ENCODE data around the gene PTBP3.

Gene PTBP3

DNA sequence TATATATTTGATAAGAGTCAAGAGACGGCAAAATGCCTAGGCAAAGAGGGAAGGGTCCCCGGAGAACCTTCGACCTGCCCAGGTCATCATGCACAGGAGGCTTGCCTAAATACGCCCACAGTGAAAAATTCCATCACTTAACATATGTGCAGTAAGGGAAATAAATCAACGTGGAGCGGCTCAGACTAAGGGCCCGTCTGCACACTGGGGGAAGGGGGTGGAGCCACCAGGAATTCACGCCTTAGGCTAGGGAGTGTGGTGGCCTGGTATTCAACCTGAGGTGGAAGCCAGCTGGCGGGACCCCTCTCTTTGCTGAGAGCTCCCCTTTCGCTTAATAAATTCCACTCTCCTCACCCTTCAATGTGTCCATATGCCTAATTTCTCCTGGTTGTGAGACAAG lies 8.3 kb downstream of the PTBP3 start:
- H3K27ac ChIP-seq (ENCODE audit: low read depth in 2 of 2, low read length in 2 of 2) = no peak overlapping the region
- H3K27me3 ChIP-seq (ENCODE audit: control insufficient read depth in 2 of 2, insufficient read depth in 2 of 2, low read length in 2 of 2) = no peaks in the 10 kb centered on the region
- peaks cover 10 to 19% of the 10 kb centered on the region in 2 donors for H3K4me1 ChIP-seq (ENCODE audit: control insufficient read depth in 2 of 2, insufficient read depth in 2 of 2, low read length in 2 of 2)

DNA sequence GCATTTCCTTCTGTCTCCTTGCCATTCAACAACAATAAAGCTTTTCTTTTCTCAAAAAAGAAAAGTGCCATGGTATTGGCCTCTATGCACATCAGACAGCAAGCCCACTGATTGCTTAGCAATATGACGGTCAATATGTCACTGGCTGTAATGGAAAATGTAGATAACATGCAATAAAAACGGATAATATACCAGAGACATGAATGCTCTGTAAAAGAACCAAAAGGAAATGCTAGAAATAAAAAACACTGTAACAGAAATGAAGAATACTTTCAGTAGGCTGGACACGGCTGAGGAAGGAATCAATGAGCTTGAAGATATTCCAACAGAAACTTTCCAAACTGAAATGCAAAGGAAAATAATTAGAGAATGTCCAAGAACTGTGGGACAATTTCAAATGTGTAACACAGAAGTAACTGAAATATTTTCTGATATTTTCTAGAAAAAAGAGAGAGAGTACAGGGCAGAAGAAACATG lies 10.0 kb downstream of the PTBP3 start:
- no peak overlapping the region for H3K27ac ChIP-seq (ENCODE audit: low read depth in 2 of 2, low read length in 2 of 2)
- H3K9me3 ChIP-seq (ENCODE audit: control insufficient read depth in 2 of 2, low read length in 2 of 2) = no peaks in the 10 kb centered on the region
- no peak overlapping the region for H3K9ac ChIP-seq (ENCODE audit: low read depth in 1 of 2, low read length in 2 of 2)
- H3K27me3 ChIP-seq (ENCODE audit: control insufficient read depth in 2 of 2, insufficient read depth in 2 of 2, low read length in 2 of 2) = no peaks in the 10 kb centered on the region
- no peak overlapping the region for H3K4me3 ChIP-seq (ENCODE audit: low read length in 2 of 2)
- no peaks in the 10 kb centered on the region for H3K36me3 ChIP-seq (ENCODE audit: control insufficient read depth in 2 of 2, insufficient read depth in 2 of 2, low read length in 2 of 2)
- H3K4me1 ChIP-seq (ENCODE audit: control insufficient read depth in 2 of 2, insufficient read depth in 2 of 2, low read length in 2 of 2) = peaks cover 8 to 18% of the 10 kb centered on the region in 2 donors

More for the DNA sequence above, 8.3 kb downstream of the PTBP3 start:
- Histone ChIP-seq H3K36me3 (ENCODE audit: control insufficient read depth in 2 of 2, insufficient read depth in 2 of 2, low read length in 2 of 2) (no peaks in the 10 kb centered on the region), H3K4me3 (ENCODE audit: low read length in 2 of 2) (no peak overlapping the region), H3K9me3 (ENCODE audit: control insufficient read depth in 2 of 2, low read length in 2 of 2) (no peaks in the 10 kb centered on the region), H3K9ac (ENCODE audit: low read depth in 1 of 2, low read length in 2 of 2) (no peak overlapping the region)

GRCh38 chr9:112322701-112323377 lies 10.6 kb downstream of the PTBP3 start:
- Histone ChIP-seq H3K36me3 (ENCODE audit: control insufficient read depth in 2 of 2, insufficient read depth in 2 of 2, low read length in 2 of 2) (no peaks in the 10 kb centered on the region), H3K9me3 (ENCODE audit: control insufficient read depth in 2 of 2, low read length in 2 of 2) (no peaks in the 10 kb centered on the region), H3K27ac (ENCODE audit: low read depth in 2 of 2, low read length in 2 of 2) (no peak overlapping the region), H3K4me3 (ENCODE audit: low read length in 2 of 2) (no peak overlapping the region), H3K4me1 (ENCODE audit: control insufficient read depth in 2 of 2, insufficient read depth in 2 of 2, low read length in 2 of 2) (peaks cover 3 to 13% of the 10 kb centered on the region in 2 donors), H3K27me3 (ENCODE audit: control insufficient read depth in 2 of 2, insufficient read depth in 2 of 2, low read length in 2 of 2) (no peaks in the 10 kb centered on the region), H3K9ac (ENCODE audit: low read depth in 1 of 2, low read length in 2 of 2) (no peak overlapping the region)

GRCh38 chr9:112316258-112316943 lies 17.0 kb downstream of the PTBP3 start:
- Histone ChIP-seq H3K9ac (ENCODE audit: low read depth in 1 of 2, low read length in 2 of 2) (no peak overlapping the region), H3K36me3 (ENCODE audit: control insufficient read depth in 2 of 2, insufficient read depth in 2 of 2, low read length in 2 of 2) (no peaks in the 10 kb centered on the region), H3K27ac (ENCODE audit: low read depth in 2 of 2, low read length in 2 of 2) (no peak overlapping the region), H3K9me3 (ENCODE audit: control insufficient read depth in 2 of 2, low read length in 2 of 2) (no peaks in the 10 kb centered on the region), H3K4me1 (ENCODE audit: control insufficient read depth in 2 of 2, insufficient read depth in 2 of 2, low read length in 2 of 2) (no peaks in the 10 kb centered on the region), H3K4me3 (ENCODE audit: low read length in 2 of 2) (no peak overlapping the region), H3K27me3 (ENCODE audit: control insufficient read depth in 2 of 2, insufficient read depth in 2 of 2, low read length in 2 of 2) (no peaks in the 10 kb centered on the region)

DNA sequence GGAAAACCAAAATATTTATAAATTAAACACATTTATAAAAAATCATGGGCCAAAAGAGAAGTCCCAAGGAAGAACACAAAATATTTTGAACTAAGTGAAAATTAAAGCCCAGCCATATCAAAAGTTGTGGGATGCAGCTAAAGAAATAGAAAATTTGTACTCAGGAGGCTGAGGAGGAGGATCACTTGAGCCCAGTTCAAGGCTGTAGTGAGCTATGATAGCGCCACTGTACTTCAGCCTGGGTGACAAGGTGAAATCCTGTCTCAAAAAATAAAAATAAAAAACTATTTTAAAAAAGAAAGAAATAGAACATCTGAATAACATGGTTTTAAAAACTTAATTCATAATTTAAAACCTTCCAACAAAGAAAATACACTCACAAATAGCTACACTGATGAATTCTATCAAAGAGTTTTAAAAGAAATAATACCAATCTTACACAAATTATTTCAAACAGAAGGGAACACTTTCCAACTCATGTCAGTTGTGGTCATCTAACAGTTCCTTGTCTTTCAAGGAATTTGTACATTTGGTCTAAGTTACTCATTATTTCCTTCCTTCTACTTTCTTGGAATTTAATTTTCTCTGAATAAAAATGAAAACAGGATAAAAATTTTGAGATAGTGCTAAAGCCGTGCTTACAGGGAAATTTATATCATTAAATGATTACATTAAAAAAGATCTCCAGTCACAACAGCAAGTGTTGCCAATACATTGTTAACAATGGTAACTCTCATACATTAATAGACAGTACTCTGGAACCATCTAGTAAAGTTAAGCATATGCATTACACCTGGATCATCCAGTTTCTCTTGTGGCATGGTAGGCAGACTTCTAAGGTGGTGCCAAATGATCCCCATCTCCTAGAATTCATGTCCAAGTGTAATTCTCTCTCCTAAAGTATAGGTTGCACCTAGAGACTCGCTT lies 17.8 kb downstream of the PTBP3 start:
- Histone ChIP-seq H3K9me3 (ENCODE audit: control insufficient read depth in 2 of 2, low read length in 2 of 2) (no peaks in the 10 kb centered on the region), H3K4me3 (ENCODE audit: low read length in 2 of 2) (no peak overlapping the region), H3K27me3 (ENCODE audit: control insufficient read depth in 2 of 2, insufficient read depth in 2 of 2, low read length in 2 of 2) (no peaks in the 10 kb centered on the region), H3K4me1 (ENCODE audit: control insufficient read depth in 2 of 2, insufficient read depth in 2 of 2, low read length in 2 of 2) (no peaks in the 10 kb centered on the region), H3K9ac (ENCODE audit: low read depth in 1 of 2, low read length in 2 of 2) (no peak overlapping the region), H3K27ac (ENCODE audit: low read depth in 2 of 2, low read length in 2 of 2) (no peak overlapping the region), H3K36me3 (ENCODE audit: control insufficient read depth in 2 of 2, insufficient read depth in 2 of 2, low read length in 2 of 2) (no peaks in the 10 kb centered on the region)

GRCh38 chr9:112312139-112312538 lies 21.3 kb downstream of the PTBP3 start:
- Histone ChIP-seq H3K4me3 (ENCODE audit: low read length in 2 of 2) (no peak overlapping the region), H3K9ac (ENCODE audit: low read depth in 1 of 2, low read length in 2 of 2) (no peak overlapping the region), H3K4me1 (ENCODE audit: control insufficient read depth in 2 of 2, insufficient read depth in 2 of 2, low read length in 2 of 2) (peaks cover 0 to 4% of the 10 kb centered on the region in 2 donors), H3K9me3 (ENCODE audit: control insufficient read depth in 2 of 2, low read length in 2 of 2) (no peaks in the 10 kb centered on the region), H3K36me3 (ENCODE audit: control insufficient read depth in 2 of 2, insufficient read depth in 2 of 2, low read length in 2 of 2) (no peaks in the 10 kb centered on the region), H3K27ac (ENCODE audit: low read depth in 2 of 2, low read length in 2 of 2) (no peak overlapping the region), H3K27me3 (ENCODE audit: control insufficient read depth in 2 of 2, insufficient read depth in 2 of 2, low read length in 2 of 2) (no peaks in the 10 kb centered on the region)

GRCh38 chr9:112311497-112311896 lies 21.9 kb downstream of the PTBP3 start:
- Histone ChIP-seq H3K9ac (ENCODE audit: low read depth in 1 of 2, low read length in 2 of 2) (no peak overlapping the region), H3K4me1 (ENCODE audit: control insufficient read depth in 2 of 2, insufficient read depth in 2 of 2, low read length in 2 of 2) (peaks cover 0 to 4% of the 10 kb centered on the region in 2 donors), H3K27me3 (ENCODE audit: control insufficient read depth in 2 of 2, insufficient read depth in 2 of 2, low read length in 2 of 2) (no peaks in the 10 kb centered on the region), H3K4me3 (ENCODE audit: low read length in 2 of 2) (no peak overlapping the region), H3K36me3 (ENCODE audit: control insufficient read depth in 2 of 2, insufficient read depth in 2 of 2, low read length in 2 of 2) (no peaks in the 10 kb centered on the region), H3K27ac (ENCODE audit: low read depth in 2 of 2, low read length in 2 of 2) (no peak overlapping the region), H3K9me3 (ENCODE audit: control insufficient read depth in 2 of 2, low read length in 2 of 2) (no peaks in the 10 kb centered on the region)

- H3K9ac ChIP-seq (ENCODE audit: low read depth in 1 of 2, low read length in 2 of 2) = no peak overlapping the region
- no peak overlapping the region for H3K27ac ChIP-seq (ENCODE audit: low read depth in 2 of 2, low read length in 2 of 2)
- peaks cover 0 to 4% of the 10 kb centered on the region in 2 donors for H3K4me1 ChIP-seq (ENCODE audit: control insufficient read depth in 2 of 2, insufficient read depth in 2 of 2, low read length in 2 of 2)
These were observed 22.6 kb downstream of the PTBP3 start for GRCh38 chr9:112310826-112311225.

DNA sequence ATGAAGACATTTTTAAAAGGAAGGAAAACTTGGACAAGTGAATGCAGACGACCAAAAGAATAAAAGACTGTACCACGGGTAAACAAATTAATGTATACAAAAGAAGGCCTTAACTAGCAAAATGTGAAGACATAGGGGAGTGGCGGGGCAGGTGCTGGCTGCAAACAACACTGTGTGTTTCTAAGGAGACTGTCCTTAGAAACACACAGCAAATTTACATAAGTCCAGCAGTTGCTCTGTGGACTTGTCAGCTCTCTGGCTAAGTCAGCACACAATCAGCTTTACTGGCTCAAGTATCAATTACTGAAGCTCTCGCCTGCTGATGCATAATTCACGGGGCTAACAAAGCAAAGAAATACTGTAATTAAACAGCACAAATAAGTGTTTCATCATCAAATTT lies 24.8 kb downstream of the PTBP3 start:
- no peaks in the 10 kb centered on the region for H3K27me3 ChIP-seq (ENCODE audit: control insufficient read depth in 2 of 2, insufficient read depth in 2 of 2, low read length in 2 of 2)
- no peaks in the 10 kb centered on the region for H3K36me3 ChIP-seq (ENCODE audit: control insufficient read depth in 2 of 2, insufficient read depth in 2 of 2, low read length in 2 of 2)
- no peaks in the 10 kb centered on the region for H3K9me3 ChIP-seq (ENCODE audit: control insufficient read depth in 2 of 2, low read length in 2 of 2)
- peak overlapping the region in 1 of 2 donors; percentile 4 for H3K27ac ChIP-seq (ENCODE audit: low read depth in 2 of 2, low read length in 2 of 2)
- H3K4me1 ChIP-seq (ENCODE audit: control insufficient read depth in 2 of 2, insufficient read depth in 2 of 2, low read length in 2 of 2) = peaks cover 4 to 7% of the 10 kb centered on the region in 2 donors
- H3K9ac ChIP-seq (ENCODE audit: low read depth in 1 of 2, low read length in 2 of 2) = no peak overlapping the region
- H3K4me3 ChIP-seq (ENCODE audit: low read length in 2 of 2) = no peak overlapping the region

More at GRCh38 chr9:112310826-112311225, 22.6 kb downstream of the PTBP3 start:
- no peaks in the 10 kb centered on the region for H3K9me3 ChIP-seq (ENCODE audit: control insufficient read depth in 2 of 2, low read length in 2 of 2)
- no peaks in the 10 kb centered on the region for H3K36me3 ChIP-seq (ENCODE audit: control insufficient read depth in 2 of 2, insufficient read depth in 2 of 2, low read length in 2 of 2)
- no peak overlapping the region for H3K4me3 ChIP-seq (ENCODE audit: low read length in 2 of 2)
- no peaks in the 10 kb centered on the region for H3K27me3 ChIP-seq (ENCODE audit: control insufficient read depth in 2 of 2, insufficient read depth in 2 of 2, low read length in 2 of 2)

DNA sequence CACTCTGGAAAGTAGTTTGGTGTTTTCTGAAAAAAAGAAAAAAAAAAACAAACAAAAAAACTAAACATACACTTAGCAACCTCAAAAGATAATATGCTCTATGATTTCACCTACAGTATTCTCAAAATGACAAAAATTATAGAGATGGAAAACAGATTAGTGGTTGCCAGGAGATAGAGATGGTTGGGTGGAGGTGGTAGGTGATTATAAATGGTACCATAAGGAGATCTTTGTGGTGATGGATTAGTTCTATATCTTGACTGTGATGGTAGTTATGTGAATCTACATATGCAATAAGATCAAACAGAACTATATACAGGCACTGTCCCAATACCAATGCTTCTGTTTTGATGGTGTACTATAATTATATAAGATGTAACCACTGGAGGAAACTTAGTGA lies 32.0 kb downstream of the PTBP3 start:
- no peak overlapping the region for H3K9ac ChIP-seq (ENCODE audit: low read depth in 1 of 2, low read length in 2 of 2)

More for the DNA sequence above, 32.0 kb downstream of the PTBP3 start:
- H3K9me3 ChIP-seq (ENCODE audit: control insufficient read depth in 2 of 2, low read length in 2 of 2) = no peaks in the 10 kb centered on the region
- no peak overlapping the region for H3K4me3 ChIP-seq (ENCODE audit: low read length in 2 of 2)
- H3K27ac ChIP-seq (ENCODE audit: low read depth in 2 of 2, low read length in 2 of 2) = no peak overlapping the region
- H3K4me1 ChIP-seq (ENCODE audit: control insufficient read depth in 2 of 2, insufficient read depth in 2 of 2, low read length in 2 of 2) = peaks cover 3 to 8% of the 10 kb centered on the region in 2 donors
- H3K36me3 ChIP-seq (ENCODE audit: control insufficient read depth in 2 of 2, insufficient read depth in 2 of 2, low read length in 2 of 2) = no peaks in the 10 kb centered on the region
- H3K27me3 ChIP-seq (ENCODE audit: control insufficient read depth in 2 of 2, insufficient read depth in 2 of 2, low read length in 2 of 2) = no peaks in the 10 kb centered on the region
